Skeletal muscle tissue (tissue), 4 donors: ENCODE measurements around the gene MKRN2OS. TPM values are rescaled to one million over a fixed set of nuclear protein-coding genes. Genes with fewer than 3 reads are reported as not detected.

Source experiments
- H3K27ac ChIP-seq: one replicate; pipeline ENCODE4 v1.7.0; 2013; ENCODE audit warnings: mild to moderate bottlenecking, low read depth, low read length, inconsistent platforms
- H3K27me3 ChIP-seq, 3 donors: one replicate each; pipeline ENCODE4 v1.7.0; 2013; ENCODE audit warnings: low read length in 3 of 3; ENCODE audit not compliant: control insufficient read depth in 3 of 3, insufficient read depth in 3 of 3
- H3K36me3 ChIP-seq, 3 donors: one replicate each; pipeline ENCODE4 v1.7.0; 2013; ENCODE audit warnings: low read length in 3 of 3; ENCODE audit not compliant: control insufficient read depth in 3 of 3, insufficient read depth in 3 of 3
- H3K4me1 ChIP-seq, 3 donors: one replicate each; pipeline ENCODE4 v1.7.0; 2013; ENCODE audit warnings: low read length in 3 of 3, mild to moderate bottlenecking in 3 of 3; ENCODE audit not compliant: control insufficient read depth in 3 of 3, insufficient read depth in 3 of 3
- H3K4me3 ChIP-seq, 3 donors: one replicate each; pipeline ENCODE4 v1.7.0; 2013; ENCODE audit warnings: low read length in 3 of 3
- H3K9ac ChIP-seq, 3 donors: one replicate each; pipeline ENCODE4 v1.7.0; 2013; ENCODE audit warnings: low read length in 3 of 3, mild to moderate bottlenecking in 3 of 3, moderate library complexity in 2 of 3, low read depth in 1 of 3
- H3K9me3 ChIP-seq, 3 donors: one replicate each; pipeline ENCODE4 v1.7.0; 2013; ENCODE audit warnings: low read length in 3 of 3; ENCODE audit not compliant: control insufficient read depth in 3 of 3
- total RNA-seq: library from RNA; depleted of rRNA; stranded (reverse); fragments of >200 nt; gene quantifications from one replicate; pipeline ENCODE4 v1.2.3, GENCODE V29; 2014
- donor health status: Osteomylitis.

MKRN2OS gene
- total RNA-seq, 1 donor from 2014 or later, result not detected

- Histone ChIP-seq H3K9ac (no peak overlapping the region), H3K9me3 (no peaks in the 10 kb centered on the region), H3K4me3 (no peak overlapping the region), H3K4me1 (peaks cover 2 to 7% (median 4%) of the 10 kb centered on the region in 3 donors), H3K27me3 (no peaks in the 10 kb centered on the region), H3K27ac (no peak overlapping the region), H3K36me3 (peaks cover 43 to 49% (median 46%) of the 10 kb centered on the region in 3 donors)
These were observed 24.5 kb upstream of the MKRN2OS start for GRCh38 chr3:12569836-12570235.

DNA sequence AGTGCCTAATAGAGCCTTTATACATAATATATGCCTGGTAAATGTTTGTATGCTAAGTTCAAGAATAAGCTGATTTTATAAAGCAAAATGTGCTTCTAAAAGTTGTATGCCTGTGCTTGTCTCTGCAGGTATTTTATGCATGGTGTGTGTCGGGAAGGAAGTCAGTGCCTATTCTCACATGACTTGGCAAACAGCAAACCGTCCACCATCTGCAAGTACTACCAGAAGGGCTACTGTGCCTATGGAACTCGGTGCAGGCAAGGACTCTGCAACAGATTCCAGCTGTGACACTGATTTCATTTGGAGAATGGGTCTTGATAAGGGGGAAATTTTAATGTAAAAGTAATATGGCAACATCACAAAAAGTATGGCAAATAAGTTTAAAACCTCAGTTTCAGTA is 23.4 kb upstream of the MKRN2OS start:
- Histone ChIP-seq H3K9ac (no peak overlapping the region), H3K9me3 (no peaks in the 10 kb centered on the region), H3K27me3 (no peaks in the 10 kb centered on the region), H3K36me3 (peaks cover 32 to 38% (median 35%) of the 10 kb centered on the region in 3 donors), H3K27ac (no peak overlapping the region), H3K4me3 (no peak overlapping the region), H3K4me1 (peaks cover 6 to 12% (median 8%) of the 10 kb centered on the region in 3 donors)

DNA sequence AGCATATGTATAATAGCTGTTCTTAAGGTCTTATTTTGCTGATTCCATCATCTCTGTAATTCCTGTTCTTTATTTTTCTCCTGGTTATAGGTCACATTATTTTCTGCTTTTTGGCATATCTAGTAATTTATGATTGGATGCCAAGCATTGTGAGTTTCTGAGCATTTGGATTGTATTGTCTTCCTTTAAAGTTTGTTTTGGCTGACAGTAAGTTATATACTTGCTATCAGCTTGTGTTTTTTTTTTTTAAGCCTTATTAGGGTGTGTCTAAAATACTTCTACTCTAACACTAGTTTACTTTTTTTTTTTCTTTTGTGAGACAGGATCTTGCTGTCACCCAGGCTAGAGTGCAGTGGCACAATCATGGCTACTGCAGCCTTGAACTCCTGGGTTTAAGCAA is 21.7 kb upstream of the MKRN2OS start:
- no peaks in the 10 kb centered on the region for H3K9me3 ChIP-seq
- H3K27ac ChIP-seq, result no peak overlapping the region
- H3K36me3 ChIP-seq, result peaks cover 19 to 25% (median 24%) of the 10 kb centered on the region in 3 donors
- no peaks in the 10 kb centered on the region for H3K27me3 ChIP-seq
- no peak overlapping the region for H3K9ac ChIP-seq
- H3K4me3 ChIP-seq, result no peak overlapping the region
- H3K4me1 ChIP-seq, result peaks cover 13 to 16% (median 15%) of the 10 kb centered on the region in 3 donors

DNA sequence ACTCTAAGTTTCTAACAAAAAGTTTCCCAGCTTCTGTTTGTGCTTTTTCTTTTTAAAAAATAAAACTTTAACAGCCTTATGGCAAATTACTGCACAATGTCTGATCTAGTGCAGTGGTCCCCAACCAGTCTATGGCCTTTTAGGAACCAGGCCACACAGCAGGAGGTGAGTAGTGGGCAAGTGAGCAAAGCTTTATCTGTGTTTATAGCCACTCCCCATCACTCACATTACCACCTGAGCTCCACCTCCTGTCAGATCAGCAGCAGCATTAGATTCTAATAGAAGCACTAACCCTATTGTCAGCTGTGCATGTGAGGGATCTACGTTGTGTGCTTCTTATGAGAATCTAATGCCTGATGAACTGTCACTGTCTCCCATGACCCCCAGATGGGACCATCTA is 17.2 kb upstream of the MKRN2OS start:
- Histone ChIP-seq H3K4me1 (peaks cover 33 to 52% (median 46%) of the 10 kb centered on the region in 3 donors), H3K36me3 (no peaks in the 10 kb centered on the region), H3K27me3 (no peaks in the 10 kb centered on the region), H3K9ac (no peak overlapping the region), H3K4me3 (no peak overlapping the region), H3K27ac (no peak overlapping the region), H3K9me3 (no peaks in the 10 kb centered on the region)

GRCh38 chr3:12561397-12561796 is 16.1 kb upstream of the MKRN2OS start:
- Histone ChIP-seq H3K4me1 (peaks cover 33 to 55% (median 49%) of the 10 kb centered on the region in 3 donors), H3K27me3 (no peaks in the 10 kb centered on the region), H3K4me3 (no peak overlapping the region), H3K27ac (peak overlapping the region; percentile 96), H3K9me3 (no peaks in the 10 kb centered on the region), H3K36me3 (no peaks in the 10 kb centered on the region), H3K9ac (peak overlapping the region in 1 of 3 donors; percentile 96)

- H3K36me3 ChIP-seq, result no peaks in the 10 kb centered on the region
- H3K27me3 ChIP-seq, result no peaks in the 10 kb centered on the region
- H3K9ac ChIP-seq, result peak overlapping the region in 2 of 3 donors; percentile 26 to 96
- peak overlapping the region; percentile 96 for H3K27ac ChIP-seq
- H3K4me3 ChIP-seq, result peak overlapping the region; percentile 47 to 88 (median 48)
- H3K4me1 ChIP-seq, result peaks cover 34 to 58% (median 54%) of the 10 kb centered on the region in 3 donors
- no peaks in the 10 kb centered on the region for H3K9me3 ChIP-seq
These were observed 15.3 kb upstream of the MKRN2OS start for GRCh38 chr3:12560505-12561190.

DNA sequence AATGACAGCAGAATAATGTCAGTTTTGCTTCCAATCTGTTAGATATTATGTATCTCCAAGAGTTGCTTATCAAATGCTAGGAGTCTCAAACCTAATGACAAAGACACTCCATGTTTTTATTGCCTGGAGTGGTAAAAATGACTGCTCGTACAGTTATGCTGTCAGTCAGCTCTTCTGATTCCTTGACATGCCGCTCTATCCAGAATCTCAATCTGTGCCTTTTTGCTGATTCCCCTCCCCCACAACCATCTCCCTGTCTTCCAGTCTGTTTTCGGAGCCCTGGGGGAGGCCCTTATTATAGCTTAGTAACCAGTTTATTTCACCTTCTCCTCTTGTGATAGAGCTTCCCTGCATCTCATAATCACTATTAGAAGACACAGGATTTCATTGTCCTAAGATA is 14.2 kb upstream of the MKRN2OS start:
- Histone ChIP-seq H3K27ac (peak overlapping the region; percentile 96), H3K9me3 (no peaks in the 10 kb centered on the region), H3K4me1 (peaks cover 28 to 54% (median 52%) of the 10 kb centered on the region in 3 donors), H3K27me3 (no peaks in the 10 kb centered on the region), H3K4me3 (peak overlapping the region in 2 of 3 donors; percentile 26 to 88), H3K36me3 (no peaks in the 10 kb centered on the region), H3K9ac (peak overlapping the region; percentile 26 to 96 (median 52))

DNA sequence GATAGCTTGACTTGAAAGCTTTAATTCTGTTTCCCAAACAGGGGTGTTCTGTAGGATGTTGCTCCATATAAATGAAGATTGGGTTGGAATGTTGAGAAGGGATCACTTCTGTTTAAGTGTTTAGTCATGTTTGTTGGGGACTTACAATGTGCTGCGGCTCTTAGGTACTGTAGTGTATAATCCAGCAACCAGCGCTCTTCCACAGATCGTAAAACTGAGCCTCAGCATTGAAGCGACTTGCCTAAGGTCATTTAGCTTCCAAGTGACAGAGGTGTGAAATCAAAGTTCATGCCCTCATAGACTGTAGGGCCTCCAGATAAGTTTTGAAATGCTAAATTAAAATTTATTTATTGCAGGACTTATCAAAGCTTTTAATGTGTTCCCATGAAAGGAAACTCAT is 13.4 kb upstream of the MKRN2OS start:
- Histone ChIP-seq H3K4me1 (peaks cover 31 to 54% (median 51%) of the 10 kb centered on the region in 3 donors), H3K9me3 (no peaks in the 10 kb centered on the region), H3K9ac (peak overlapping the region; percentile 89 to 96 (median 95)), H3K36me3 (no peaks in the 10 kb centered on the region), H3K27me3 (peaks cover 2 to 5% (median 5%) of the 10 kb centered on the region in 3 donors), H3K4me3 (peak overlapping the region; percentile 88 to 94 (median 88)), H3K27ac (peak overlapping the region; percentile 96)

GRCh38 chr3:12557473-12558100 is 12.3 kb upstream of the MKRN2OS start:
- Histone ChIP-seq H3K27me3 (peaks cover 5 to 10% (median 8%) of the 10 kb centered on the region in 3 donors), H3K9me3 (no peaks in the 10 kb centered on the region), H3K4me3 (peak overlapping the region; percentile 88 to 94 (median 88)), H3K9ac (peak overlapping the region; percentile 89 to 96 (median 95)), H3K27ac (peak overlapping the region; percentile 96), H3K4me1 (peaks cover 33 to 52% (median 46%) of the 10 kb centered on the region in 3 donors), H3K36me3 (no peaks in the 10 kb centered on the region)
